Right forelimb (tissue), 1 donor: ENCODE measurements around the gene SLC25A13.
"Not testable (repeated sequence)": the region's sequence is repeated elsewhere in the genome, so short reads cannot be mapped to it uniquely, and the experiment has no call there.

Source experiments
- DNase-seq: peaks from one replicate; pipeline ENCODE4 v3.0.0-alpha.2; 2018

SLC25A13 gene, protein sequence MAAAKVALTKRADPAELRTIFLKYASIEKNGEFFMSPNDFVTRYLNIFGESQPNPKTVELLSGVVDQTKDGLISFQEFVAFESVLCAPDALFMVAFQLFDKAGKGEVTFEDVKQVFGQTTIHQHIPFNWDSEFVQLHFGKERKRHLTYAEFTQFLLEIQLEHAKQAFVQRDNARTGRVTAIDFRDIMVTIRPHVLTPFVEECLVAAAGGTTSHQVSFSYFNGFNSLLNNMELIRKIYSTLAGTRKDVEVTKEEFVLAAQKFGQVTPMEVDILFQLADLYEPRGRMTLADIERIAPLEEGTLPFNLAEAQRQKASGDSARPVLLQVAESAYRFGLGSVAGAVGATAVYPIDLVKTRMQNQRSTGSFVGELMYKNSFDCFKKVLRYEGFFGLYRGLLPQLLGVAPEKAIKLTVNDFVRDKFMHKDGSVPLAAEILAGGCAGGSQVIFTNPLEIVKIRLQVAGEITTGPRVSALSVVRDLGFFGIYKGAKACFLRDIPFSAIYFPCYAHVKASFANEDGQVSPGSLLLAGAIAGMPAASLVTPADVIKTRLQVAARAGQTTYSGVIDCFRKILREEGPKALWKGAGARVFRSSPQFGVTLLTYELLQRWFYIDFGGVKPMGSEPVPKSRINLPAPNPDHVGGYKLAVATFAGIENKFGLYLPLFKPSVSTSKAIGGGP

DNA sequence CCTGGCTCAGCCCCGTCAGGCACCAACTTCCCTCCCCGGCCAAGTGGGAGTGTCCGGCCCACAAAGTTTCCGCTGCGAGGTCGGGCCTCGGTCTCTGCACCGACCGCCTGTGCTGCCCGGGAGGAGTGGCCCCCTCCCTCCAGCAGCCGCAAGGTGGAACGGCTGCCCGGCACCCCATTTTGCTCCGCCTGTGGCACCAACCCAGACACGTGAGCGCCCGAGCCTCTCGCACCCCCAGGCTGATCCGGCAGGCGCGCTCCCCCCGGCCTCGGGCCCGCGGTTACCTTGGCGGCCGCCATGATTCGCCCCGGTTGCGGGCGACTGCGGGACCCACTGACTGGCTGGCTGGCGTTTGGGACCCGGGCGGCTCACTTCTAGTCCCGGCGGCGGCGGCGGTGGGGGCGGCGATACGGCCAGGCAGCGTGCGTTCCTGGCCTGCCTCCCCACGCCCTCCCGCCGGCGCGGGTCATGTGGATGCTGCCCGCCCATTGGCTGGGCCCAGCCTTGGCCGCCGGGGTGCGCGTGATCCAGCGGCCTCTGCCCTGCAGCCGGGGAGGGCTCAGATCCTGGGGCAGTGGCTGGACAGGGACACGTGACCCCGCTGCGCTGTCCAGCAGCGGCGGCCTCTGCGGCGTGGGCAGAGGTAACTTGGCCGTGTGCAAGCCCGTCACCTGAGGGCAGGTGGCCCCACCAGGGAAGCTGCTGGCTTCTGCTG lies at the start of gene SLC25A13:
SLC25A13 (minus strand) TSS at position 441 of the 715 bp plus-strand sequence; CDS start at position 299, 142 bp downstream.
- DNase-seq, result peak; percentile 86

DNA sequence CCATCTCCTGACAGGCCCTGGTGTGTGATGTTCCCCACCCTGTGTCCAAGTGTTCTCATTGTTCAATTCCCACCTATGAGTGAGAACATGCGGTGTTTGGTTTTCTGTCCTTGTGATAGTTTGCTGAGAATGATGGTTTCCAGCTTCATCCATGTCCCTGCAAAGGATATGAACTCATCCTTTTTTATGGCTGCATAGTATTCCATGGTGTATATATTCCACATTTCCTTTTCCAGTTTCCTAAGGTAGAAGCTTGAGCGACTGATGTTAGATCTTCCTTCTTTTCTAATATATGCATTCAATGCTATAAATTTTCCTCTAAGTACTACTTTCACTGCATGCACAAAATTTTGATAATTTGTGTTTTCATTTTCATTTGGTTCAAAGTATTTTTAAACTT lies 44.0 kb upstream of the SLC25A13 start:
- not testable (repeated sequence) for DNase-seq

DNA sequence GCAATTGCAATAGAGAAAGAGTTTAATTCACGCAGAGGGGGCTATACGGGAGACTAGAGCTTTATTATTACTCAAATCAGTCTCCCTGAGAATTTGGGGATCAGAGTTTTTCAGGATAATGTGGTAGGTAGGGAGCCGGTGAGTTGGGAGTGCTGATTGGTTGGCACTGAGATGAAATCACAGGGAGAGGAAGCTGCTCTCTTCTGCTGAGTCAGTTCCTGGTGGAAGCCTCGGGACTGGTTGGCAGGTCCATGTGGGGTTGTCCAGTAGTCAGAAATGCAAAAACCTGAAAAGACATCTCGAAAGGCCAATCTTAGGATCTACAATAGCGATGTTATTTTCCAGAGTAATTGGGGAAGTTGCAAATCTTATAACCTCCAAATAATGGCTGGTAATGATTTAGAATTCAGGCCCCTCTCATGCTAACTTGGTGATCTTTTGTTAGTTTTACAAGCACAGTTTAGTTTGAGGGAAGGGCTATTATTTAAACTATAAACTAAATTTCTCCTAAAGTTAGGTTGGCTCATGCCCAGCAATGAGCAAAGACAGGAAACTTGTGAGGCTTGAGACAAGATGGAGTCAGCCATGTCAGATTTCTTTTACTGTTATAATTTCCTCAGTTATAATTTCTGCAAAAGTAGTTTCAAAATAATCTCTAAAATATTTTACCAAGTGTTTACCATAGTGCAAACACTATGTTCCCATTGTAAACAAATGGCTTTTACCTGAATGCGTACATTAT lies 39.4 kb upstream of the SLC25A13 start:
- no peak for DNase-seq

DNA sequence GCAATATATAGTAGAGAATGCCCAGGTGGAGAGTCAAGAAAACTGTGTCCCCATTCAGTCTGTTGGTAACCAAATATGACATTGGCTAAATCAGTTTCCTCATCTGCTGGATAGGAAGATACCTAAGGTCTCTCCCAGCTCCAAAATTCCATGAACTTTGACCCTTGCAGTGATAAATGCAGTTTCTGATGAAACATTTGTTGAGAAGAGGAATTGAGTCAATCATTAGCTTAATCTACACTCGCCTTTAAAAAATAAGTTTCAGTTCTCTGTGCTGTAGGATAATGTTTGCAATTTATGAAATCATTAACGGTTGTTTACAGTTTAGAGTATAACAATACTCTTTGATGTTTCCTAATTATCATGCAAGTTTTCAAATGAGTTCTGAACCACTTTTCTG lies 38.0 kb upstream of the SLC25A13 start:
- DNase-seq, result no peak

DNA sequence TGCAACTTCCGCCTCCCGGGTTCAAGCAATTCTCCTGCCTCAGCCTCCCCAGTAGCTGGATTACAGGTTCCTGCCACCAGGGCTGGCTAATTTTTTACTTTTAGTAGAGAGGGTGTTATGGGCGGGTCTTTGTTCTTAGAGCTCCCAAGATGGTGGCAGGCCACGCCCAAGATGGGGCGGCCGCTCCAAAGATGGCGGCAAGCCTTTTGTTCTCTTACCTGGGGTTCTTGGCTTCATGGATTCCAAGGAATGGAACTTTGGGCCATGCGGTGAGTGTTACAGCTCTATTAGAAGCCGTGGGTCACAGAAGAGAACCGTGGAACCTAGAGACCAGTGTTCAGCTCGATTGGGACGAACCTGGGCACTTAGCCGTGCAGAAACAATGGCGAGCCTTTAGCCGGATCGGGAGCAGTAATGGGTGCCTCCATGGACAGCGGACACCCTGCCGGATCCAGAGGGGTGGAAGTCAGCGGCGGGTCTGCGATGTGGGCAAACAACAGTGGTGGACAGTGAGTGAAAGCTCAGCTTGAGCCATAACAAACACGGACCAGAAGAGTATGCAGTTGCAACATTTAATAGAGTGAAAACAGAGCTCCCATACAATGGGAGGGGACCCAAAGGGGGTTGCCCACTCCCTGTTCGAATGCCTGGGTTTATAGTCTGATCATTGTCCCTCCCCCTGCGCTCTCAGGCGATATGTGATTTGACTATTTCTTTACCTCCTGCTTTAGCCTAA lies 36.5 kb upstream of the SLC25A13 start:
- not testable (repeated sequence) for DNase-seq

DNA sequence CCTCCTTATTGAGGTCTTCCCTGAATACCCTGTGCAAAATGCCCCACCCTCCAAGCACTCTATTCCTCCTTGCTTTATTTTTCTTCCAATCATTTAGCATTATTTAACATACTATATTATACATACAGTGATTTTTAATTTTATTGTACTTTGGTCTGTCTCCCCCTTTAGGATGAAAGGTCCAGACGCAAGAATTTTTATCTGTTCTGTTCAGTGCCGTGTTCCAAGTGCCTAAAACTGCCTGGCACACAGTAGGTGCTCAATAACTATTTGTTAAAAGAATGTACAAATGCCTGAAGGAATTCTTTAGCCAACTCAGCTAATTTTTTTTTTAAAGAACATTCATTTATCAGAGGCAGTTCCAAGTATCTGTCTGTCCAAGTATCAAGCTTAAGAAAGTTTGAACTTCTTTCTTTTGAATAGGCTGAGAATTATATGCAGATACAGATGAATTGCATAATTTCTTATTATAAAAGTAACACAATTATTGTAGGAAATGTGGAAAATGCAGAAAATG lies 34.1 kb upstream of the SLC25A13 start:
- DNase-seq, result no peak

DNA sequence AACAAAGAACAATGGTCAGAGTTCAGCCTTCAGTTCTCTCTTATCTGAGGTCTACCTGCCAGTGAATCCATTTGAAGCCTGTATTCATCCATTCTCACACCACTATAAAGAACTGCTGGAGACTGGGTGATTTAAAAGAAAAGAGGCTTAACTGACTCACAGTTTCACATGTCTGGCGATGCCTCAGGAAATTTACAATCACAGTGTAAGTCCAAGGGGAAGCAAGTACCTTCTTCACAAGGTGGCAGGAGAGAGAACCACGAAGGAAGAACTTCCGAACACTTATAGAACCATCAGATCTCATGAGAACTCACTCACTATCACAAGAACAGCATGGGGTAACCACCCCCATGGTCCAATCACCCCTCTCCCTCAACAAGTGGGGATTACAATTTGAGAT lies 33.0 kb upstream of the SLC25A13 start:
- DNase-seq, result no peak

DNA sequence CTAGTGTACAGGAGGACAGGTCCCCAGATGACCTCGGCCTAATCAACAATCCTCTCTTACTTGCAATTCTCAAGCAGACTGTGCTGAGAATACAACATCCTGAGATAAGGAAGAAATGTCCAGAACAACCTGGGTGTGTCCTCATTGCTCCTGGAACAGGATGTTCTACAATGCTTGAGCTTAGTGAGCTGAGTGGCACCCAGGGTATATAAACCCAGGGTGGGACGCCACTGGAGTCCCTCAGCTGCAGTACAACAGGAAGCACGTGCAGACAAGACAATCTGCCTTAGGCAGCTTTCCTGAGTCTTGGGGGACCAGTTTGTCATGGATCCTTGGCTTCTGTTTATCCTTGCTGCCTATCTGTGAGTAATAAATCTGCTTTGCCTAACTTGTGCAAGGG lies 27.7 kb upstream of the SLC25A13 start:
- DNase-seq, result no peak

DNA sequence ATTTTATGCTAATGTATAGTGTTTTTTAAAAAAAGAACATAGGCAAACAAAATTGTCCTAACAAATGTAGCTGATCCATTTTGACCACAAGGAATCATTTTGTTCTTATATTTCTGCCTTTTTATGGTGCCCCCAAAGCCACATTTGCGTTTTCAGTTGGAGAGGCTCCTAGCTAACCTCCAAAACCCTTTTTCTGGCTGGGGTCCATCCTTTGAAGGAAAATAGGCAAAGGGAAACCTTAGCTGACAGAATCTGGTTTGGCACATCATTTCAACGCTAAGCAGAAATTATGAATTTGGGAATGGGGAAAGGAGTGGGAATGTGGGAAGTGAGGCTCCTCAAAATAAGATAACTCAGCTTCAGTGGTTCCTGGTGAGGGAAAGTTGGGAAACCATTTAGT lies 25.6 kb upstream of the SLC25A13 start:
- no peak for DNase-seq

DNA sequence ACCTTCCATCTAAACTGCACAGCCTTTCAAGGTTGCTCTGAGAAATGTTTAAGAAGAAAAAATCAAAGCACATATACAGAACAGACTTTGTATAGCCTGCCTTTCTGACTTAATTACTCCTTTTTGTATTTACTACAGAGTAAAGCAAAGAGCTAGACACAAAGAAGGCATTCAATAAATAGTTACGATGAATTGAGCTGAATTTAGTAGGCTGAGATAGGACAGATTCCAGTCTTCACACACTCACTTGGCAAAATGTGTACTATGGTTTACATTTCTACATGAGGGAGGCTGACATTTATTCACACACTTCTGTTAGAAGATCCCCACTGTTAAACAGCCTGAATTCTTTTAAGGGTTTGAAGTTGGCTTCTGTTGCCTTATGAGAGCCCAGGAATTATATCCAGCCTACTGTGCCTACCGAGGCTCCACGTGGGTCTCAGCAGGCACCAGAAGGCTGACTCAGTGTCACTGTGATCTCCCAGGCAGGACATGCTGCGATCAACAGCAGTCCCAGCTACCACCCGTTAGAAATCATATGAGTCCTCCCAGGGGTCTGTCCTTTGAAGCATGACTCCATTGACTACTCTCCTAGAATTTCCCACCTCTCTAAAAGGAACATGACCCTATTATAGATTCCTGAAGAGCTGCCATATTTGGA lies 24.5 kb upstream of the SLC25A13 start:
- no peak for DNase-seq

DNA sequence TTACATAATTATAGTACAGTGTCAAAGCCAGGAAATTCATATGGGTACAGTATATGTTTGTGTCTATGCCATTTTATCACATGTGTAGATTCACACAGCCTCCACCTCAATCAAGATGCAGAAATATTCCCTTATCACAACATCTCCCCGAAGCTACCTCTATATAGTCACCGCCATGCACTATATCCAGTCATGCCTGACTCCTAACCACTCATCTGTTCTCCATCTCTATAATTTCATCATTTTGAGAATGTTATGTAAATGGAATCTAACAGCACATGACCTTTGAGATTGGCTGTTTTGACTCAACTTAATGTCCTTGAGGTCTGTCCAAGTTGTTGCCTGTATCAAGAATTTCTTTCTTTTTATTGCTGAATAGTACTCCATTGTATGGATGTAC lies 22.3 kb upstream of the SLC25A13 start:
- DNase-seq, result no peak

DNA sequence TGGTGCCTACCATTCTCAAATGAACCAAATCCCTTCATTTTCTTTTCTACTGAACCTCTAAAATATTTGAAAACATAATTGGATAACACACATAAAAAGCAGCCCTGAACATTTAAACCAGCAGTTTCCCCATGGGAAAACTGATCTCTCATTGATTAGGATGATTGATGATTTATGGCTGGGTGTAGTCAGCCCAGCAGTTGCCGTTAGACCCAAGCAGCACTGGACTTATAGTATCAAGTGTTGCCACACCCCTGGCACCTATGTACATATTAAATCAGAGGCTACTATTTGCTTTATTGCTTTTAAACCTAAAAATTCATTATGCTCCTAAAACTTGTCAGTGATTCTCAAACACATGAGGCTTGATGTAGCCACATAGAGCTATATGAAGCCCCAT lies 20.2 kb upstream of the SLC25A13 start:
- no peak for DNase-seq

DNA sequence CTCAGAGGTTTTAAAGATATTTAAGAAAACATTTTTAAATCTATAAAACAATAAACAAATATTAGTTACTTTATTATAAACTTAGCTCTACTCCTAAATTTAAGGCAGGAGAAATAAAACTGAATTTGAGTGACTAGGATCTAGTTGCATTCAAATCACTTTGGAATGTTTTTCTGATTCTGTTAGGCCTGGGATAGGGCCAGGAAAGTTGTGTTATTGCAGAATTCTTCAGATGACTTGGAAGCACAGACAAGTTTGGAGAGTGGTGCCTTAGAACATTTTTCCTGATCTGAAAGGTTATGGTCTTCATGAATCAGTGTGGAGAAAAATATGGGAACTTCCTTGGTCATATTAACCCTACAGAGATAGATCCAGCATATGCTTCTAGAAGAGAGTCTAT lies 15.6 kb upstream of the SLC25A13 start:
- no peak for DNase-seq

DNA sequence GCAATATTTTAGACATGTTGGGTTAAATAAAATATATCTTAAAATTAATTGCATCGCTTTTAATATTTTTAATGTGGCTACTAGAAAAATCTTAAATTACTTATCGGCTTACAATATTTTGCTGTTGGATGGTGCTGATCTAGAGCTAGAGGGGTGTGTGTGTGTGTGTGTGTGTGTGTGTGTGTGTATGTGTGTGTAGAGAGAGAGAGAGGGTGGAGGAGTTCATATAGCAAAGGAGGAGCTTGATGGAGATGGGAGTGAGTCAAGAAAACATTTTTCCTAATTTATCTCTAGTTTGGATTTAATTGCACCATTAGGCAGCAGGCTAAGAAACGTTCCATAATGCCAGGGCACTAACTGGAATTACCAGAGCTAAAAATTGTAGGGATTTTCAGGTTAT lies 10.4 kb upstream of the SLC25A13 start:
- DNase-seq, result no peak

DNA sequence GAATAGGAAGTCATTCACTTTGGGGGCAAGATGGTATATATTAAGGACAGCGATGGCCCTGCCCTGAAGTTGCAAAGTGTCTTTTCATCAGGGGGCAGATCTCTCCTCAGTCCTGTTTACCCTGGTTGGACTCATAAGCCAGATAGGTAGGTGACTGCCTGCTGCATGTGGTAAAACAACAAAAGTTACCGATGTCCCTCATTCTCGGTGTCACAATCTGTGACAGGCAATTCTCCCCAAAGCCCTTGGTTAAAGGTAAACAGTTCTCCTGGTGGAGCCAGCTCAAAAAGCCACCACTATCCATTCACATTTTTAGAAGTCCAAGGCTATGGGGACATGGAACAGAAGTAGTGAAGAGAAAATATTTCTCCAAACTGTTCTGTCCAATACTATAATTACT lies 9.9 kb upstream of the SLC25A13 start:
- no peak for DNase-seq

DNA sequence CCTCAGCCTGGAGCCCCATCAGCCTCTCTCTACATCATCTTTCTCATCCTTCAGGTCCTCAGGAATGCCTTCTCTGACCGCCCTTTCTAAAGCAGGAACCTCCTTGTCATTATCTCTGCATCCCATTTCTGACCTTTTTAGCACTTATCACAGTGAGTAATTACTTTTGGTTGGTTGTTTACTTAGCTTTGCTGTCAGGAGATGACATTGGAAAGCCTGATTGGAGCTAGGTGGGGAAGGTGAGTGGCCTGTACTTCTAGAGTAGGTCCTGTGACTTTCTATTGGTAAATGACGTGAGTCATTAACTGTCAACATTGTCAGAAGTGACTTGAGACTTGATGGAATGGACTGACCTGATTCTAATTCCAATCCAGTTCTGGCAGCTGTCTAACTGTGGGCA lies 9.3 kb upstream of the SLC25A13 start:
- no peak for DNase-seq

DNA sequence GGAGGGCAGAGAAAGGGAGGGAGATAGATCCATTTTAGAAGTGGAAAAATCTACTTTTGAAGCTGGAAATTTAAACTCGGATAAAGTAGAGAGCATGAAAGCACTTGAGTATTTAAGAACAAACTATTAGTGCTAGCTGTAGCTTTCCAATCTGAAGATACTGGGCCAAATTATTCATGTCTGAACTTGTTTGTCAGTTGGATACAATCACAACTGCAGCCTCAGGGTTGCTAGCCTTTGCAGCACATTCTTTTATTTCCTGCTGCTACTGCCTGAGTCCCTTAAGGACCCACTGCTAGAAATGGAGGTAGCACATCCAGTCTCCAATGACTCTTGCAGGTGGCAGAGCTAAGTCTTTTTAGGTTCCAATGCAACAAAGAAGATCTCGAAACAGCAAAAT lies 8.3 kb upstream of the SLC25A13 start:
- DNase-seq, result no peak

DNA sequence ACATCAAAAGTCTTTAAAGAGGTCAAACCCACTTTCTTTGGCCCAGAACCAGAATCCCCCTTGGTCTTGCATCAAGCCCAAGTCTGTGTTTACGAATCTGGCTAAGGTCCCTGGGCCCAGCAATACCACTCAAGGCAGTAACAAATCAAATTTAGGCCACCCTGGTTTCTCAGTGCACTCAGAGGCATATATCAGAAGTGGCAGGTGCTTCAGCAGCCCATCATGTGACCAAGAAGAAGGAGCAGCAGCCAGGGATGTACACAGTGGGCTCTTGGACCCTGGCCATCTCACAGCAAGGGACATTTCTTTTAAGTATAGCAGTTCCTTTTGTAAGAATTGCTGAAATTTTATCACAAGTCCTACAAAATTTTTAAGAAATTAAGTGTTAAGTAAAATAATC lies 7.3 kb upstream of the SLC25A13 start:
- no peak for DNase-seq

DNA sequence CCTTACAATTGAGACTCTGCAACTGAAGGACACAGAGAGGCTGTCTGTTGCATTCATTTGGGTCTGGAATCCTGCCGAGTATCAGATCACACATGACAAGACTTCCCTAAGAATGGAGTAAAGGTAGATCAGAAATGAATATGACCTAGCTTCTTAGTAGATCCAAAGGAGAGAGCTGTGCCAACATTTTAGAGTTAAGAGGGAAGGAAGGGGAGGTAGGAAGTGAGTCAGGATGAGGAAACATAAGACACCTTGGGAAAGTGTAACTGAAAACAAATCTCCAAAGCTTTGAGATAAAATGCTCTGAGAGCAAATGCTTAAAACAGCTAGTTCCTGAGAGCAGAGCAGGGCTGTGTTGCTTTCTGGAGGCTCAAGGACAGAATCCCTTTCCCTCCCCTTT lies 6.1 kb upstream of the SLC25A13 start:
- DNase-seq, result no peak

DNA sequence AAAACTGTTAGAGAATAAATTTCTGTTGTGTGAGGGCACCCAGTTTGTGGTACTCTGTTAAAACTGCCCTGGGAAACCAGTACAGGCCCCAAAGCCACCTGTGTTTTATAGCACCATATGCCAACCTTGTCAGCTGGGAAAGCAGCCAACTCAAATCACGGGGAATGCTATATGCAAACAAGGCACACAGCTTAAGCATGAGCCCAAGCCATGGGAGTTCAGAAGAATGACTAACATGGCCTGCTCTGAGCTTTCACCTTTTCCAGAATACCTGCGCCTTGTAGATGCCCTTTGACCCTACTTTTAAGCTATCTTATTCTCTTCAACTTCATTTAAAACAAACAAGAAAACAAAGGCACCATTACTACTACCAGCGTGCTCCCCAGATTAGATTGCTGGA lies 5.5 kb upstream of the SLC25A13 start:
- DNase-seq, result no peak

DNA sequence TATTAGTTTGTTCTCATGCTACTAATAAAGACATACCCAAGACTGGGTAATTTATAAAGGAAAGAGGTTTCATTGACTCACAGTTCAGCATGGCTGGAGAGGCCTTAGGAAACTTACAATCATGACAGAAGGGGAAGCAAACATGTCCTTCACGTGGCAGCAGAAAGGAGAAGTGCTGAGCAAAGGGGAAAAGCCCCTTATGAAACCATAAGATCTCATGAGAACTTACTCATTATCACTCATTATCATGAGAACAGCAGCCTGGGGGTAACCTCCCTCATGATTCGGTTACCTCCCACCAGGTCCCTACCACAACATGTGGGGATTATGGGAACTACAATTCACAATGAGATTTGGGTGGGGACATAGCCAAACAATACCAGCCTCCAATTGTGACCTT lies 4.9 kb upstream of the SLC25A13 start:
- not testable (repeated sequence) for DNase-seq
